GDM1 (cell line): ENCODE results near the gene SULT2B1.
A peak's percentile ranks its signal among the peaks of the same experiment; 100 is the strongest.
"Not testable (repeated sequence)": the region's sequence is repeated elsewhere in the genome, so short reads cannot be mapped to it uniquely, and the experiment has no call there.

Experiments used
- DNase-seq: peaks from one replicate; lab custom pipeline; 2025; lab: John Stamatoyannopoulos, UW

SULT2B1 gene

GRCh38 chr19:48618916-48619691 is 67.1 kb downstream of the SULT2B1 start, which contains the start of the genes RPL18 and SPHK2:
RPL18 (minus strand) TSS chr19:48619178; CDS start chr19:48619143, 35 bp downstream.
SPHK2 (plus strand) TSS chr19:48619506; CDS start chr19:48620515, 1,009 bp downstream.
- peak; percentile 100 for DNase-seq

- no peak for DNase-seq
These were observed 68.0 kb downstream of the SULT2B1 start for GRCh38 chr19:48619692-48620585.

- no peak for DNase-seq
These were observed 71.6 kb downstream of the SULT2B1 start for GRCh38 chr19:48623556-48624066.

- DNase-seq, result peak; percentile 97
These were observed 72.2 kb downstream of the SULT2B1 start for GRCh38 chr19:48624067-48624594.

GRCh38 chr19:48624791-48625723 is 73.1 kb downstream of the SULT2B1 start:
- DNase-seq, result no peak

- DNase-seq, result no peak
These were observed 73.9 kb downstream of the SULT2B1 start for GRCh38 chr19:48625891-48626327.

- no peak for DNase-seq
These were observed 75.4 kb downstream of the SULT2B1 start for GRCh38 chr19:48627201-48627864.

GRCh38 chr19:48627865-48628314 is 75.9 kb downstream of the SULT2B1 start:
- DNase-seq, result no peak

- no peak for DNase-seq
These were observed 76.7 kb downstream of the SULT2B1 start for GRCh38 chr19:48628486-48629296.

- no peak for DNase-seq
These were observed 77.3 kb downstream of the SULT2B1 start for GRCh38 chr19:48629297-48629598.

GRCh38 chr19:48629599-48630295 is 77.8 kb downstream of the SULT2B1 start:
- no peak for DNase-seq

- DNase-seq, result no peak
These were observed 78.5 kb downstream of the SULT2B1 start for GRCh38 chr19:48630296-48631063.

- DNase-seq, result no peak
These were observed 79.3 kb downstream of the SULT2B1 start for GRCh38 chr19:48631225-48631624.

- DNase-seq, result not testable (repeated sequence)
These were observed 80.3 kb downstream of the SULT2B1 start for GRCh38 chr19:48632286-48632685.

GRCh38 chr19:48632692-48633147 is 80.7 kb downstream of the SULT2B1 start:
- DNase-seq, result no peak

GRCh38 chr19:48633148-48634035 is 81.4 kb downstream of the SULT2B1 start:
- no peak for DNase-seq

GRCh38 chr19:48634036-48634342 is 82.0 kb downstream of the SULT2B1 start:
- DNase-seq, result no peak
